Endothelial cell of umbilical vein (primary cell): ENCODE results near the gene CYP19A1. TPM values are rescaled to one million over a fixed set of nuclear protein-coding genes. Genes with fewer than 3 reads are reported as not detected.

Experiments used
- BruUV-seq: library from RNA; stranded (reverse); fragments of 400-500 nt; replicated peaks from 2 replicates; lab custom pipeline; 2021; lab: Mats Ljungman, UMichigan
- CTCF ChIA-PET: fragments of 300-600, 350-600 bp; sonication (Branson Sonifier 250); formaldehyde crosslinking; loops from one replicate; lab custom pipeline; 2021; ENCODE audit warnings: antibody characterized with exemption, inconsistent platforms; lab: Charles Lee
- POLR2A ChIA-PET: fragments of 300-600, 350-600 bp; sonication (Branson Sonifier 250); formaldehyde crosslinking; loops from one replicate; lab custom pipeline; 2021; ENCODE audit warnings: antibody characterized with exemption, inconsistent platforms; lab: Charles Lee
- DNase-seq: peaks from one replicate; pipeline ENCODE4 v3.0.0-alpha.2; 2011; ENCODE audit warnings: low read depth, low spot score
- FAIRE-seq: peaks from 2 replicates; lab custom pipeline; 2011; peaks lifted over from hg19 to GRCh38; lab: Jason Lieb, UNC
- H2AFZ ChIP-seq: 2 replicates; pipeline ENCODE4 v1.6.0; 2012; ENCODE audit warnings: low read depth, low read length, control low read depth, inconsistent platforms
- H3K27ac ChIP-seq: 2 replicates; pipeline ENCODE4 v1.5.1; 2011; ENCODE audit warnings: low read depth, mild to moderate bottlenecking, control low read depth, low read length, moderate library complexity; ENCODE audit not compliant: insufficient read depth
- H3K27me3 ChIP-seq, 2 experiments: 2 replicates each; pipeline versions ENCODE4 v1.6.0 to v1.6.1; 2011; ENCODE audit warnings: low read length in 2 of 2, mixed read lengths in 1 of 2; ENCODE audit not compliant: control insufficient read depth in 2 of 2, insufficient read depth in 2 of 2
- H3K36me3 ChIP-seq, 2 experiments: 2 replicates in 1 of 2; 3 replicates in 1 of 2; pipeline ENCODE4 v1.5.1; 2011; ENCODE audit warnings: low read length in 2 of 2, mild to moderate bottlenecking in 1 of 2, moderate library complexity in 1 of 2; ENCODE audit not compliant: control insufficient read depth in 2 of 2, insufficient read depth in 2 of 2; ENCODE audit errors: extremely low read depth in 1 of 2
- H3K4me1 ChIP-seq: 3 replicates; pipeline ENCODE4 v1.5.1; 2011; ENCODE audit warnings: mild to moderate bottlenecking, low read length; ENCODE audit not compliant: control insufficient read depth, insufficient read depth; ENCODE audit errors: extremely low read depth
- H3K4me2 ChIP-seq: 2 replicates; pipeline ENCODE4 v1.6.1; 2011; ENCODE audit warnings: low read length, control low read depth, mixed read lengths; ENCODE audit not compliant: insufficient read depth
- H3K4me3 ChIP-seq, 3 experiments: fragments of 200-600 bp in 1 of 3; sonication (generic), shearing (Covaris generic) in 1 of 3; replicated peaks in 1 of 3; 2 replicates each; pipeline ENCODE4 v1.5.1; 2011 to 2016; ENCODE audit warnings: control low read depth in 3 of 3, low read length in 3 of 3, mild to moderate bottlenecking in 2 of 3, inconsistent platforms in 1 of 3, low read depth in 1 of 3, moderate library complexity in 1 of 3; ENCODE audit not compliant: insufficient read depth in 1 of 3
- H3K79me2 ChIP-seq: 2 replicates; pipeline ENCODE4 v1.6.0; 2012; ENCODE audit warnings: low read length, inconsistent platforms; ENCODE audit not compliant: control insufficient read depth, insufficient read depth
- H3K9ac ChIP-seq: replicated peaks from 2 replicates; pipeline ENCODE3; 2011; ENCODE audit warnings: low read length, control low read depth; ENCODE audit not compliant: insufficient read depth; ENCODE audit errors: extremely low read depth
- H3K9me1 ChIP-seq: replicated peaks from 3 replicates; pipeline ENCODE4 v1.6.0; 2011; ENCODE audit warnings: mild to moderate bottlenecking, low read length; ENCODE audit not compliant: control insufficient read depth, insufficient read depth; ENCODE audit errors: extremely low read depth
- H3K9me3 ChIP-seq: replicated peaks from 2 replicates; pipeline ENCODE4 v1.5.1; 2012; ENCODE audit warnings: low read length, inconsistent platforms; ENCODE audit not compliant: control insufficient read depth, insufficient read depth
- H4K20me1 ChIP-seq: replicated peaks from 2 replicates; pipeline ENCODE3; 2011; ENCODE audit warnings: mild to moderate bottlenecking, low read length; ENCODE audit not compliant: control insufficient read depth, insufficient read depth; ENCODE audit errors: extremely low read depth
- EZH2 ChIP-seq: IDR thresholded peaks from 2 replicates; pipeline ENCODE4 v1.6.1; 2012; ENCODE audit warnings: borderline replicate concordance, low read depth, mild to moderate bottlenecking, moderate library complexity, low read length, inconsistent platforms; ENCODE audit not compliant: severe bottlenecking
- FOS ChIP-seq: IDR thresholded peaks from 2 replicates; pipeline ENCODE4 v1.6.1; 2011; ENCODE audit warnings: mild to moderate bottlenecking, low read length, moderate library complexity, borderline replicate concordance; ENCODE audit not compliant: insufficient read depth
- GATA2 ChIP-seq: IDR thresholded peaks from 2 replicates; pipeline ENCODE4 v1.7.0; 2011; ENCODE audit warnings: low read depth, mild to moderate bottlenecking, moderate library complexity, mixed read lengths, low read length; ENCODE audit not compliant: insufficient read length, insufficient read depth
- JUN ChIP-seq: IDR thresholded peaks from 2 replicates; pipeline ENCODE4 v1.6.1; 2011; ENCODE audit warnings: borderline replicate concordance, low read depth; ENCODE audit not compliant: insufficient read length, insufficient read depth
- MYC ChIP-seq: IDR thresholded peaks from one replicate; pipeline ENCODE4 v1.6.1; 2011; ENCODE audit warnings: mild to moderate bottlenecking, low read depth, low read length
- POLR2A ChIP-seq: IDR thresholded peaks from 2 replicates; pipeline ENCODE4 v1.6.1; 2012; ENCODE audit warnings: low read depth, mild to moderate bottlenecking, control low read depth, low read length
- POLR2AphosphoS5 ChIP-seq: IDR thresholded peaks from 2 replicates; pipeline ENCODE4 v1.6.1; 2012; ENCODE audit warnings: low read depth, mild to moderate bottlenecking, control low read depth, low read length, moderate library complexity; ENCODE audit not compliant: insufficient read depth
- dilution Hi-C: fragments of 300-500 bp; cut with MboI; formaldehyde crosslinking; loops from one replicate; pipeline ENCODE4 v1.15.0; 2019; ENCODE audit warnings: low sequenced_read_pairs; ENCODE audit not compliant: extremely low pct_ligation_motif_present
- intact Hi-C: fragments of 100-400 bp; cut with micrococcal nuclease; formaldehyde crosslinking; loops from one replicate; pipeline ENCODE4 v1.10.0; 2022
- polyA plus RNA-seq, 4 experiments: library from polyadenylated mRNA; depleted of rRNA in 3 of 4; stranded (reverse) in 3 of 4; unstranded in 1 of 4; fragments of >200 nt; gene quantifications; 2 replicates each; pipeline versions ENCODE4 v1.2.1 to v1.2.3, GENCODE V29; 2011 to 2012; ENCODE audit warnings: missing spikeins in 1 of 4
- total RNA-seq: library from RNA; stranded (reverse); gene quantifications from 2 replicates; pipeline ENCODE4 v1.2.3, GENCODE V29; 2021
- TF ChIP-seq, protein P1 (sequence below): IDR thresholded peaks from 2 replicates; pipeline ENCODE4 v1.6.1; 2011; ENCODE audit not compliant: insufficient read depth, insufficient read length
- TF ChIP-seq, protein P2 (sequence below), 2 donors: IDR thresholded peaks; 1 replicate in 1 of 2; 2 replicates in 1 of 2; pipeline ENCODE4 v1.5.1; 2011; ENCODE audit warnings: low read length in 2 of 2, mild to moderate bottlenecking in 2 of 2, moderate library complexity in 2 of 2, control low read depth in 1 of 2, inconsistent platforms in 1 of 2, low read depth in 1 of 2; ENCODE audit not compliant: insufficient read depth in 1 of 2; ENCODE audit errors: extremely low read depth in 1 of 2

CYP19A1 gene
- total and polyA plus RNA-seq, 2 donors (not counting 3 experiments of a cell fraction or from before 2014, with no cell fraction given) = not detected

DNA sequence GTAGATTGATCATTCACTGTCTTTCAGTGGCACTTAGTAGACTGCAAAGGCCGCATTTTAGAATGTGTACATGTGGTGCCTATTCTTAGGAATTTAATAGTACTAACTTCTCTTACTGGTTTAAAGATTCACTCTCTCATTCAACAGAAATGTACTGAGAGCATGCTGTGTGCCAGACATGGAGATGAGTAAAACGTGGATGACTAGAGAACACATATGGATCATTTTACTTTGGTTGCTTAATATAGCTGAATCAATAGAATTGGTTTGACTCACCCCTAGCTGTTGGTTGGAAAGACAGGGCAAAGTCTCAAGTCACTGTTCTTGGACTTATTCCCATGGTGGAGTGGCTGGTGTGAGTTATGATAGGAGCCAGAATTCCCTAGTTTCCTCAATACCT lies 134.6 kb downstream of the CYP19A1 start:
- FAIRE-seq = no peak
- no peak for DNase-seq
- Histone ChIP-seq H3K9me3 (no peaks in the 10 kb centered on the region), H3K36me3 (no peaks in the 10 kb centered on the region), H3K4me2 (no peak overlapping the region), H3K27me3 (peaks cover 56 to 72% of the 10 kb centered on the region in 2 experiments), H3K9me1 (no peaks in the 10 kb centered on the region), H3K9ac (no peak overlapping the region), H3K4me3 (no peak overlapping the region), H3K79me2 (no peaks in the 10 kb centered on the region), H3K27ac (no peak overlapping the region), H4K20me1 (no peaks in the 10 kb centered on the region), H3K4me1 (no peaks in the 10 kb centered on the region), H2AFZ (no peak overlapping the region)
- POLR2A ChIA-PET = no interaction called here
- no TSS peak for BruUV-seq
- TF ChIP-seq MYC (no peak), GATA2 (no peak), POLR2A (no peak), FOS (no peak), JUN (no peak), POLR2AphosphoS5 (no peak), EZH2 (no peak)
- TF ChIP-seq, protein P1, sequence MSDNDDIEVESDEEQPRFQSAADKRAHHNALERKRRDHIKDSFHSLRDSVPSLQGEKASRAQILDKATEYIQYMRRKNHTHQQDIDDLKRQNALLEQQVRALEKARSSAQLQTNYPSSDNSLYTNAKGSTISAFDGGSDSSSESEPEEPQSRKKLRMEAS = no peak
- CTCF ChIA-PET = interaction anchor here (1.1 kb wide), 1 partner anchor 11 kb away, joined by 6 read pairs; no protein-coding TSS in a partner anchor
- intact Hi-C loops (loop anchor here (10.0 kb wide), 1 partner anchor 1809 kb away; no protein-coding TSS in a partner anchor), dilution Hi-C loops (no loop called here)

DNA sequence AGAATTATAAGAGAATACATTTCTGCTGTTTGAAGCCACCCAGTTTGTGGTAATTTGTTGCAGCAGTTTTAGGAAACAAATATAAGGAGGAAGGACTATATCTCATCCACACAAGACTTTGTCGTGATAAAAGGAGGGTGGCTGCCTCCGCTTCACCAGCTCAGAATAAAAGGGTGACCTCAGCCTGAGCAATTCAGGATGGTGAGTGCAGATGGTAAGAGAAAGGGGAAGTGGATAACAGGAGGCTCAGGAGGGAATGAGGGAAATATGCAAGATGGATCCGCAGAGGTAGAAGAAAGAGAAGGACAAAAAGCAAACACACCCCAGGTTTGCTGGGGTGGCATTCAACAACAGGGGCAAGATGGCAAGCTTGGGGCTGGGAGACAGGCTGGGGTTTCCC lies 135.6 kb downstream of the CYP19A1 start:
- DNase-seq (no peak), FAIRE-seq (no peak)
- Histone ChIP-seq H3K27me3 (peaks cover 59 to 67% of the 10 kb centered on the region in 2 experiments), H3K27ac (no peak overlapping the region), H3K4me3 (no peak overlapping the region), H3K79me2 (no peaks in the 10 kb centered on the region), H3K9ac (no peak overlapping the region), H2AFZ (no peak overlapping the region), H4K20me1 (no peaks in the 10 kb centered on the region), H3K9me1 (no peaks in the 10 kb centered on the region), H3K4me2 (no peak overlapping the region), H3K36me3 (no peaks in the 10 kb centered on the region), H3K9me3 (no peaks in the 10 kb centered on the region), H3K4me1 (no peaks in the 10 kb centered on the region)
- no TSS peak for BruUV-seq
- intact Hi-C loops = loop anchor here (10.0 kb wide), 1 partner anchor 1808 kb away; no protein-coding TSS in a partner anchor
- CTCF ChIA-PET = interaction anchor here (1.1 kb wide), 1 partner anchor 10 kb away, joined by 6 read pairs; no protein-coding TSS in a partner anchor
- POLR2A ChIA-PET = no interaction called here
- dilution Hi-C loops = no loop called here
- TF ChIP-seq MYC = no peak
- no peak for TF ChIP-seq POLR2AphosphoS5
- TF ChIP-seq, protein P2, sequence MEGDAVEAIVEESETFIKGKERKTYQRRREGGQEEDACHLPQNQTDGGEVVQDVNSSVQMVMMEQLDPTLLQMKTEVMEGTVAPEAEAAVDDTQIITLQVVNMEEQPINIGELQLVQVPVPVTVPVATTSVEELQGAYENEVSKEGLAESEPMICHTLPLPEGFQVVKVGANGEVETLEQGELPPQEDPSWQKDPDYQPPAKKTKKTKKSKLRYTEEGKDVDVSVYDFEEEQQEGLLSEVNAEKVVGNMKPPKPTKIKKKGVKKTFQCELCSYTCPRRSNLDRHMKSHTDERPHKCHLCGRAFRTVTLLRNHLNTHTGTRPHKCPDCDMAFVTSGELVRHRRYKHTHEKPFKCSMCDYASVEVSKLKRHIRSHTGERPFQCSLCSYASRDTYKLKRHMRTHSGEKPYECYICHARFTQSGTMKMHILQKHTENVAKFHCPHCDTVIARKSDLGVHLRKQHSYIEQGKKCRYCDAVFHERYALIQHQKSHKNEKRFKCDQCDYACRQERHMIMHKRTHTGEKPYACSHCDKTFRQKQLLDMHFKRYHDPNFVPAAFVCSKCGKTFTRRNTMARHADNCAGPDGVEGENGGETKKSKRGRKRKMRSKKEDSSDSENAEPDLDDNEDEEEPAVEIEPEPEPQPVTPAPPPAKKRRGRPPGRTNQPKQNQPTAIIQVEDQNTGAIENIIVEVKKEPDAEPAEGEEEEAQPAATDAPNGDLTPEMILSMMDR (IDR thresholded peaks at IDR 0.05; ENCODE audit: extremely low read depth in 1 of 2, insufficient read depth in 1 of 2, low read depth in 1 of 2, low read length in 2 of 2) = no peak
- no peak for TF ChIP-seq EZH2
- TF ChIP-seq, protein P1 = no peak
- TF ChIP-seq GATA2 = no peak
- no peak for TF ChIP-seq JUN
- TF ChIP-seq FOS = no peak
- no peak for TF ChIP-seq POLR2A
